Activated CD4-positive, alpha-beta T cell treated with anti-CD3 and anti-CD28 coated beads, Interleukin-10, Interleukin-2, amounts not matched to agents 100 ng/mL and 50 ng/mL, durations not matched to agents 16 hours and 8 hours (primary cell): ENCODE data around the gene RNF34.

Source experiments
- DNase-seq: peaks from one replicate; pipeline ENCODE4 v3.0.0-alpha.2; 2020

The RNF34 gene

GRCh38 chr12:121467638-121468498, 68.0 kb downstream of the RNF34 start:
- DNase-seq = no peak

- DNase-seq = no peak
Observed at GRCh38 chr12:121468499-121468801, 68.5 kb downstream of the RNF34 start.

DNA sequence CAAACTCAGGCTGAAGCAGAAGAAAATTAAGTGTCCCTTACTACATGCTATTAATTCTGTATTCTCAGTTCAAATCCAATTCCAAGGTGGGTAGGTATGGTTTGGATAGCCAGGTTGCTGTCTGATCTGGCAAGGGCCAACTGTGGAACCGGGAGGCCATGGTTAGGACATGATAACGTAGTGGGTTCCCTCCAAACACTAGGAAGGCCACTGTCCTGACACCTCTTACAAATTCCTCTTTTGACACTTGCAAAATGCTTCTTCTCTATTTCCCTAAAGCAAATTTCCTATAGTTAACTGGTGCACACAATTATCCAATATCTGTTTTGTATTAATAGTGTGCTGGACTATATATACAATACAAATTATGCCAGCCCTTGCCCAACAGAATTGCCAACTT, 70.8 kb downstream of the RNF34 start:
- no peak for DNase-seq

DNA sequence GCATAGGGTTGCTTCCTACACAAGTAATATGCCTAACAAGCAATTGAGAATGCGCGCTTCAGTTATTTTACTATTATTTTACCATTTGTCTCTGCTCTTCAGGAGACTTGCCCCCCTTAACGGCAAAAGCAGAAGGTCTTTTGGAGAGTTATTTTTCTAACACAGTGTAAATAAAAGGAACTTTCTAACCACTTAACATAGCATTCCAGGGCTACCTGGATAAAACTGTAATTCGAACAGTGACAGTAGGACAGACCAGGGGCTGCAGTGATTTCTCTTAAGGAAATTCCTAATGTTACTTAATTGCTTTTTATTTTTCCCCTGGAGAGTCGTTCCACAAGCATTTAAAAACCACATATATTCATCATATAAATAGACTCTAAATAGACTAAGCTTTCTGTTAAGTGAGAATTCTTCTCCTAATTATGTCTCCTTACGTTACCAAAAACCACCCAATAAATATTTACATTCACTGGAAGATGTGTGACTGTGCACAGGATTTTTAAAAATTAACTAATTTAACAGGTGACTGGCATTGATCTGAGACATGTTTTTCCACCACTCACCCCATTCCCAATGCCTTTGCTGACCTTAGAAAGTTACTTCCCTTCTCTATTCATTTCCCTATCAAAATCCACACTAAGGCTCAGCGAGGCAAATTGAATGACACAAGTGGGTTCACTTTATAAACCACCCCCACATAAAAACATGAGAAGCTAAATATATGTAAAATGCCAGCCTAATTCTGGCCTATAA, 72.4 kb downstream of the RNF34 start:
- no peak for DNase-seq
